ENCODE results near the gene ANTKMT. TPM values are rescaled to one million over a fixed set of nuclear protein-coding genes. Genes with fewer than 3 reads are reported as not detected.
A peak's percentile ranks its signal among the peaks of the same experiment; 100 is the strongest.

The ANTKMT gene
- total and polyA plus RNA-seq, 2 of the 8 experiments (the other 6 are each of a cell fraction or from before 2014, with no cell fraction given), result 26.5 to 26.6 TPM

GRCh38 chr16:678209-678857, 42.6 kb upstream of the ANTKMT start:
- Histone ChIP-seq H2BK15ac (ENCODE audit: low read length) (peak overlapping the region; percentile 99; the same call in 1 of the 2 replicates), H3K27ac (ENCODE audit: low read depth, low read length) (no peak overlapping the region; the same call in 1 of the 2 replicates), H3K9ac (replicated peaks in 1 of 4; ENCODE audit: extremely low read depth in 1 of 4, low read depth in 3 of 4, low read length in 3 of 4) (no peak overlapping the region), H2BK5ac (ENCODE audit: low read depth, low read length) (peak overlapping the region; percentile 63; the same call in 1 of the 2 replicates), H3K18ac (ENCODE audit: extremely low read depth, low read length) (no peak overlapping the region), H3K27me3 (replicated peaks in 1 of 4; ENCODE audit: control insufficient read depth in 3 of 4, extremely low read depth in 1 of 4, insufficient read depth in 3 of 4, low read length in 3 of 4) (peaks cover 0 to 2% (median 0%) of the 10 kb centered on the region in 4 experiments; a peak in 2 of 7 replicates), H4K20me1 (replicated peaks in 1 of 2; ENCODE audit: control insufficient read depth in 1 of 2, insufficient read depth in 2 of 2, low read length in 2 of 2) (peaks cover 4 to 29% of the 10 kb centered on the region in 2 experiments), H3K23ac (ENCODE audit: insufficient read length) (no peak overlapping the region), H3K4ac (replicated peaks; ENCODE audit: insufficient read length, low read depth, low read length) (no peak overlapping the region), H2BK20ac (ENCODE audit: low read length) (no peak overlapping the region), H2BK12ac (ENCODE audit: low read depth, low read length) (peak overlapping the region; percentile 75; the same call in 1 of the 2 replicates), H4K5ac (ENCODE audit: insufficient read length, low read depth, low read length) (no peak overlapping the region), H3K79me2 (ENCODE audit: control insufficient read depth in 1 of 2, insufficient read depth in 2 of 2, low read length in 2 of 2) (peaks cover 0 to 12% of the 10 kb centered on the region in 2 experiments; a peak in 1 of 4 replicates), H3K4me2 (ENCODE audit: insufficient read depth in 1 of 2, low read depth in 2 of 2, low read length in 2 of 2) (no peak overlapping the region), H2AK5ac (ENCODE audit: low read depth, low read length) (0 out of 2 replicates have a peak overlapping the region, but pooled peaks have one; percentile 7), H3K23me2 (ENCODE audit: low read depth, low read length) (peaks cover 15% of the 10 kb centered on the region), H3K4me3 (ENCODE audit: extremely low read depth in 1 of 4, insufficient read depth in 2 of 4, low read depth in 3 of 4, low read length in 4 of 4) (no peak overlapping the region), H3K14ac (ENCODE audit: insufficient read length) (no peak overlapping the region), H2BK120ac (replicated peaks; ENCODE audit: low read depth, low read length) (no peak overlapping the region), H3K9me3 (ENCODE audit: insufficient read depth in 2 of 2, low read depth in 1 of 2, low read length in 1 of 2) (no peaks in the 10 kb centered on the region), H3K56ac (replicated peaks; ENCODE audit: insufficient read length, low read depth, low read length) (no peak overlapping the region), H3K36me3 (ENCODE audit: control insufficient read depth in 2 of 4, insufficient read depth in 4 of 4, low read length in 3 of 4) (peaks cover 7 to 18% (median 13%) of the 10 kb centered on the region in 4 experiments), H2AFZ (ENCODE audit: low read length) (no peak overlapping the region), H3K79me1 (ENCODE audit: low read depth, low read length) (peaks cover 6% of the 10 kb centered on the region; the same call in 1 of the 2 replicates), H3K4me1 (replicated peaks in 1 of 4; ENCODE audit: control insufficient read depth in 3 of 4, insufficient read depth in 4 of 4, low read length in 3 of 4) (peaks cover 0 to 41% (median 32%) of the 10 kb centered on the region in 4 experiments; a peak in 6 of 7 replicates), H4K91ac (replicated peaks; ENCODE audit: insufficient read length, low read length) (peak overlapping the region; percentile 44), H4K8ac (ENCODE audit: extremely low read depth, insufficient read depth, low read length) (peak overlapping the region; percentile 65)
- FAIRE-seq (no peak), DNase-seq (ENCODE audit: low read depth in 1 of 2, low spot score in 2 of 2) (no peak)
- CTCF ChIA-PET (ENCODE audit: partially characterized antibody), result interaction anchor here (0.7 to 2.3 kb wide), 12 partner anchors 10 to 123 kb away, joined by 3 to 11 read pairs (median 4); partner anchors contain the start of genes RHOT2 and WDR24
- 92% methylated on average over 21 of the region's 21 CpGs; no CpG with 5 or more reads in 1 of the 2 experiments for WGBS, 2 experiments (ENCODE audit: extremely low coverage in 1 of 2, insufficient coverage in 1 of 2, insufficient read length in 1 of 2, insufficient replicate concordance in 2 of 2, low coverage in 1 of 2, low lambda C conversion rate in 2 of 2, missing lambda C conversion rate in 1 of 2)
- POLR2A ChIA-PET (ENCODE audit: partially characterized antibody), result interaction anchor here (1.0 to 13.3 kb wide), 13 partner anchors 11 to 1282 kb away, joined by 3 to 214 read pairs (median 4); partner anchors contain the start of genes ANTKMT, CHTF18, RHOT2 and RPUSD1
- TF ChIP-seq POLR2A (IDR thresholded peaks at IDR 0.05; ENCODE audit: control extremely low read depth in 1 of 2, low read depth in 2 of 2, low read length in 2 of 2) (no peak), CHD2 (IDR thresholded peaks at IDR 0.05; ENCODE audit: low read length) (no peak), TAF1 (IDR thresholded peaks at IDR 0.05; ENCODE audit: low read depth, low read length) (no peak), SIX5 (IDR thresholded peaks at IDR 0.05; ENCODE audit: low read depth, low read length) (no peak), SIN3A (conservative IDR thresholded peaks at IDR 0.05 in 1 of 2, IDR thresholded peaks at IDR 0.05 in 1 of 2; ENCODE audit: low read depth in 1 of 2, low read length in 2 of 2) (no peak), ATF2 (IDR thresholded peaks at IDR 0.05; ENCODE audit: low read length) (no peak), RFX5 (IDR thresholded peaks at IDR 0.05; ENCODE audit: borderline replicate concordance, low read depth, low read length) (no peak), KDM5A (IDR thresholded peaks at IDR 0.05; ENCODE audit: low read length) (no peak), TAF7 (optimal IDR thresholded peaks at IDR 0.05; ENCODE audit: borderline replicate concordance, low read depth, low read length) (no peak), EP300 (IDR thresholded peaks at IDR 0.05; ENCODE audit: borderline replicate concordance in 1 of 2, low read depth in 2 of 2, low read length in 2 of 2) (no peak)
